Measurements from ENCODE around the gene MYRF. TPM values are rescaled to one million over a fixed set of nuclear protein-coding genes. Genes with fewer than 3 reads are reported as not detected.

MYRF gene
- total RNA-seq, 2 donors from 2014 or later: 7.0 to 13.1 TPM

DNA sequence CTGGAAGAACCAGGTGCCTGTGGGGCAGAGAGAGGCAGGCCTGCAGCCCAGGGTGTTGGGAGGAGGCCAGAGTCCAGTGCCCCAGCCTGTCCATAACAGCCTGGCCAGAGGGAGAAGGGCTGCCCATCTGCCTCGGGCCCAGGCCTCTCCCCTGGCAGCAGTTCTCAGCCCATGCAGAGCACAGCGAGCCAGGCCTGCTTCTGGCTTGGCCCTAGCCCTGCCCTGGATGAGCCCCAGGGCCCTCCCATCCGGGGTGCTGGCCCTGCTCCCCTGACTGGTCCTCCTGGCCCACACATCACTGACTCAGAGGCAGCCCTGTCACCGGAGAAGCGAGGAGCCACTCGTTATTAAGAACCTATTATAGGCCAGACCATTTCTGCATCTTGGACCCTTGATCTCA is 19.7 kb upstream of the MYRF start:
- H3K4me1 ChIP-seq: peaks cover 0 to 35% of the 10 kb centered on the region in 2 donors
- peaks cover 14% of the 10 kb centered on the region for H3K36me3 ChIP-seq
- H3K27ac ChIP-seq: peak overlapping the region; percentile 58 to 68
- no peak for DNase-seq (ENCODE audit: low spot score)
- TF ChIP-seq, protein P1, sequence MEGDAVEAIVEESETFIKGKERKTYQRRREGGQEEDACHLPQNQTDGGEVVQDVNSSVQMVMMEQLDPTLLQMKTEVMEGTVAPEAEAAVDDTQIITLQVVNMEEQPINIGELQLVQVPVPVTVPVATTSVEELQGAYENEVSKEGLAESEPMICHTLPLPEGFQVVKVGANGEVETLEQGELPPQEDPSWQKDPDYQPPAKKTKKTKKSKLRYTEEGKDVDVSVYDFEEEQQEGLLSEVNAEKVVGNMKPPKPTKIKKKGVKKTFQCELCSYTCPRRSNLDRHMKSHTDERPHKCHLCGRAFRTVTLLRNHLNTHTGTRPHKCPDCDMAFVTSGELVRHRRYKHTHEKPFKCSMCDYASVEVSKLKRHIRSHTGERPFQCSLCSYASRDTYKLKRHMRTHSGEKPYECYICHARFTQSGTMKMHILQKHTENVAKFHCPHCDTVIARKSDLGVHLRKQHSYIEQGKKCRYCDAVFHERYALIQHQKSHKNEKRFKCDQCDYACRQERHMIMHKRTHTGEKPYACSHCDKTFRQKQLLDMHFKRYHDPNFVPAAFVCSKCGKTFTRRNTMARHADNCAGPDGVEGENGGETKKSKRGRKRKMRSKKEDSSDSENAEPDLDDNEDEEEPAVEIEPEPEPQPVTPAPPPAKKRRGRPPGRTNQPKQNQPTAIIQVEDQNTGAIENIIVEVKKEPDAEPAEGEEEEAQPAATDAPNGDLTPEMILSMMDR (IDR thresholded peaks at IDR 0.05): no peak
- H3K27me3 ChIP-seq: no peaks in the 10 kb centered on the region
- H3K4me3 ChIP-seq: no peak overlapping the region
- no peaks in the 10 kb centered on the region for H3K9me3 ChIP-seq

DNA sequence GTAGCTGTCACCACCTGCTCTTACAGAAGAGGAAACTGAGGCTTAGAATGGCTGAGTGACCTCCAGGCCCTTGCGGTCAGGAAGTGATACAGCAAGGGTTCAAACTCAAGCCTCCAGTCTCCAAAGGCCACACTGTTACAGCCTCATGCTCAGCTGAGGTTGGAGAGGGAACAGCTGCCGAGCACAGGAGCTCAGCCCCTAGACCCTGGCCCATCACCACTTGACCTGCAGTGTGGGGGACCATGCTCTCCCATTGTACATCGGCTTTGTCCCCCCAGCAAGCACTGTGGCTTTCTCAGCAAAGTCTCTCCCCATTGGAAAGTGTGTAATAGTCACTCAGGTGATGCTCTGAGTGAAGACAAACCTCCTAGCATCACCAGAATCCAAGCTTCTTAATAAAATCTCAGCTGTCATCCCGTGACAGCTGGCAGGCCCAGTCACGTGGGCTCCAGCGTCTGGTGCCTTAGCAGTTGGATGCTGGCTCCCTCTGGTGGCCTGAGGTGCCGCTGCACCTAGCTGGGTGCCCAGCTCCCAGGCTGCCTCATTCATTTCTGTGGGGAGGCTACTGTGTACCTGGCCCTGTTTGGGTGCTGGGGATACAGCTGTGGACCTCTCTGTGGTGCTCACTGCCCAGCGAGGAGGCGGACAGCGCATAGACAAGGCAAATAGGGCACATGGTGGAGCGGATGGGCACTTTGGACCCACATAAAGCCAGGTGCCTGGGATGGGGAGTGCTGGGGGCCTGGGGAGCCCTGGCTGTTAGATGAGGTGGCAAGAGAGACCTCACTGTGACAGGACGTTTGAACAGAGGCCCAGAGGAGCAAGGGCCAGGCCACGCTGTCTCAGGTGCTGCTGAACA is 19.1 kb upstream of the MYRF start:
- Histone ChIP-seq H3K36me3 (peaks cover 14% of the 10 kb centered on the region), H3K27me3 (no peaks in the 10 kb centered on the region), H3K27ac (peak overlapping the region; percentile 58 to 68), H3K4me3 (no peak overlapping the region), H3K4me1 (peaks cover 0 to 29% of the 10 kb centered on the region in 2 donors), H3K9me3 (no peaks in the 10 kb centered on the region)
- TF ChIP-seq, protein P1 (IDR thresholded peaks at IDR 0.05): peak; percentile 98 to 99
- peak; percentile 92 for DNase-seq (ENCODE audit: low spot score)

DNA sequence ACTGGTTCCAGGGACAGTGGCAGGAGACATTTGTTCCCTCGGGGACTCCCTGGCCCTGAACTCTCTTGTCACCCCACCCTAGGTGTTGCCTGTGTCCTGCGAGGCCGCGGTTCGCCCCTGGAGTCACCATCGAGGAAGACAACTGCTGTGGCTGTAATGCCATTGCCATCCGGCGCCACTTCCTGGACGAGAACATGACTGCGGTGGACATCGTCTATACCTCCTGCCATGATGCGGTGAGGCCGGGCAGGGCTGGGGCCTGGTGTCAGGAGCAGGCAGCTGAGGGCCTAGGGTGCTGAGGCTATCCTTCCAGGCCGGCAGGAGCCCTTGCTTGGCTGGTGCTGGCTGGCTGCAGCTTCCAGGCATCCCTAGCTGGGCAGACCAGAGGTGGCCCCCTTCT is 17.7 kb upstream of the MYRF start:
- peaks cover 0 to 18% of the 10 kb centered on the region in 2 donors for H3K4me1 ChIP-seq

DNA sequence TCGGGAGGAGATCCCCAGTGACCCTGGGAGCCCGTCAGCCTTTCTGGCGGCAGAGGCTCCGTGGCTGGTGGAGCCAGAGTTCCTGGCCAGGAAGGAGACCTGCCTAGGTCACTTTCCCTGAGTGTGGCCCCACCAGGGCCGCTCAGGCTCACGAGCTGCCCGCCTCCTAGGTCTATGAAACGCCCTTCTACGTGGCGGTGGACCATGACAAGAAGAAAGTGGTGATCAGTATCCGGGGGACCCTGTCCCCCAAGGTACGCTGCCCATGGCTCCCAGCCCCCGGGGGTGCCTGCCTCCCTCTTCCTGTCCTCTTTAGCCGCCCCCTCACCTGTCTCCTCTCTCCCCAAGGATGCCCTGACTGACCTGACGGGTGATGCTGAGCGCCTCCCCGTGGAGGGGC is 17.0 kb upstream of the MYRF start:
- H3K36me3 ChIP-seq: peaks cover 14% of the 10 kb centered on the region
- DNase-seq (ENCODE audit: low spot score): no peak
- H3K4me1 ChIP-seq: peaks cover 0 to 18% of the 10 kb centered on the region in 2 donors
- TF ChIP-seq, protein P1 (IDR thresholded peaks at IDR 0.05): no peak
- no peaks in the 10 kb centered on the region for H3K27me3 ChIP-seq
- no peak overlapping the region for H3K27ac ChIP-seq
- no peak overlapping the region for H3K4me3 ChIP-seq
- no peaks in the 10 kb centered on the region for H3K9me3 ChIP-seq

More for the DNA sequence above, 17.7 kb upstream of the MYRF start:
- no peak overlapping the region for H3K27ac ChIP-seq
- H3K36me3 ChIP-seq: peaks cover 14% of the 10 kb centered on the region
- H3K9me3 ChIP-seq: no peaks in the 10 kb centered on the region
- no peak overlapping the region for H3K4me3 ChIP-seq
- no peaks in the 10 kb centered on the region for H3K27me3 ChIP-seq
- TF ChIP-seq, protein P1 (IDR thresholded peaks at IDR 0.05): no peak
- no peak for DNase-seq (ENCODE audit: low spot score)

DNA sequence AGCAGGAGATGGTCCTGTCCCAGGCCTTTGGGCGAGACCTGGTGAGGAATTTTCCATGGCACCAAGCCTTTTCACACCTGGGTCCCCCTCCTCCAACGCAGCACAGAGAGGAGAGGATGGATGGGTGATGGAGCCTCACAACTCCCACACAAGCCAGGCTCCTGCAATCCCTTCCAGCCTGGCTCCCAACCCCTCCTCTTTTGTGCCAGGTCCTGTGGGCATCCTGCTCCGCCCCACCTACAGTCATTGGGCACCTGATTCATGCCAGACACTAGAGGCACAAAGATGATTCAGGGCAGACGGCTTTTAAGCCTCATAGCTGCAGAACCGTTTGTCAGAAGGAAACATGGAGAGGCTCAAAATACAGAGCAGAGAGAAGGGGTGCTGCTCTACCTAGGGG is 16.1 kb upstream of the MYRF start:
- no peak for DNase-seq (ENCODE audit: low spot score)
- H3K27ac ChIP-seq: no peak overlapping the region
- no peaks in the 10 kb centered on the region for H3K9me3 ChIP-seq
- H3K4me3 ChIP-seq: no peak overlapping the region
- peaks cover 0 to 18% of the 10 kb centered on the region in 2 donors for H3K4me1 ChIP-seq
- H3K36me3 ChIP-seq: peaks cover 14% of the 10 kb centered on the region
- TF ChIP-seq, protein P1 (IDR thresholded peaks at IDR 0.05): no peak
- no peaks in the 10 kb centered on the region for H3K27me3 ChIP-seq
